ENCODE results near the gene CD22.

The CD22 gene

GRCh38 chr19:35360880-35361420 is 32.0 kb downstream of the CD22 start:
- Histone ChIP-seq H3K27me3 (replicated peaks; ENCODE audit: control insufficient read depth, insufficient read depth, low read length) (no peaks in the 10 kb centered on the region), H3K36me3 (ENCODE audit: control insufficient read depth, insufficient read depth, low read length) (no peaks in the 10 kb centered on the region), H3K4me3 (replicated peaks; ENCODE audit: low read depth, low read length) (no peak overlapping the region)
- no peak for DNase-seq (ENCODE audit: extremely low read depth, insufficient read length)
- TF ChIP-seq CTCF (IDR thresholded peaks at IDR 0.05; ENCODE audit: insufficient read depth, low read length, poor library complexity, severe bottlenecking): no peak

- no peak overlapping the region for H3K4me3 ChIP-seq (replicated peaks; ENCODE audit: low read depth, low read length)
- no peaks in the 10 kb centered on the region for H3K27me3 ChIP-seq (replicated peaks; ENCODE audit: control insufficient read depth, insufficient read depth, low read length)
- no peak for TF ChIP-seq CTCF (IDR thresholded peaks at IDR 0.05; ENCODE audit: insufficient read depth, low read length, poor library complexity, severe bottlenecking)
- no peaks in the 10 kb centered on the region for H3K36me3 ChIP-seq (ENCODE audit: control insufficient read depth, insufficient read depth, low read length)
- no peak for DNase-seq (ENCODE audit: extremely low read depth, insufficient read length)
Observed at GRCh38 chr19:35362261-35363000, 33.4 kb downstream of the CD22 start.

GRCh38 chr19:35363001-35363590 is 34.1 kb downstream of the CD22 start:
- H3K27me3 ChIP-seq (replicated peaks; ENCODE audit: control insufficient read depth, insufficient read depth, low read length): no peaks in the 10 kb centered on the region
- H3K4me3 ChIP-seq (replicated peaks; ENCODE audit: low read depth, low read length): no peak overlapping the region
- no peak for TF ChIP-seq CTCF (IDR thresholded peaks at IDR 0.05; ENCODE audit: insufficient read depth, low read length, poor library complexity, severe bottlenecking)
- H3K36me3 ChIP-seq (ENCODE audit: control insufficient read depth, insufficient read depth, low read length): no peaks in the 10 kb centered on the region
- DNase-seq (ENCODE audit: extremely low read depth, insufficient read length): no peak

- Histone ChIP-seq H3K27me3 (replicated peaks; ENCODE audit: control insufficient read depth, insufficient read depth, low read length) (no peaks in the 10 kb centered on the region), H3K36me3 (ENCODE audit: control insufficient read depth, insufficient read depth, low read length) (no peaks in the 10 kb centered on the region), H3K4me3 (replicated peaks; ENCODE audit: low read depth, low read length) (no peak overlapping the region)
- no peak for TF ChIP-seq CTCF (IDR thresholded peaks at IDR 0.05; ENCODE audit: insufficient read depth, low read length, poor library complexity, severe bottlenecking)
- no peak for DNase-seq (ENCODE audit: extremely low read depth, insufficient read length)
Observed at GRCh38 chr19:35363711-35364425, 34.9 kb downstream of the CD22 start.

GRCh38 chr19:35365303-35365702 is 36.3 kb downstream of the CD22 start:
- Histone ChIP-seq H3K4me3 (replicated peaks; ENCODE audit: low read depth, low read length) (no peak overlapping the region), H3K27me3 (replicated peaks; ENCODE audit: control insufficient read depth, insufficient read depth, low read length) (no peaks in the 10 kb centered on the region), H3K36me3 (ENCODE audit: control insufficient read depth, insufficient read depth, low read length) (no peaks in the 10 kb centered on the region)
- no peak for DNase-seq (ENCODE audit: extremely low read depth, insufficient read length)
- TF ChIP-seq CTCF (IDR thresholded peaks at IDR 0.05; ENCODE audit: insufficient read depth, low read length, poor library complexity, severe bottlenecking): no peak
